AG09309 (cell line): ENCODE measurements around the gene DSN1.

Experiments
- DNase-seq: peaks from one replicate; pipeline ENCODE4 v3.0.0-alpha.2; 2010; ENCODE audit warnings: low read depth
- H3K4me3 ChIP-seq: 2 replicates; pipeline ENCODE4 v1.5.1; 2011; ENCODE audit warnings: mild to moderate bottlenecking, low read depth, low read length, moderate library complexity; ENCODE audit not compliant: control insufficient read depth
- CTCF ChIP-seq: IDR thresholded peaks from 2 replicates; pipeline ENCODE4 v1.5.1; 2011; ENCODE audit warnings: mild to moderate bottlenecking, low read depth, low read length, inconsistent platforms; ENCODE audit not compliant: insufficient read depth, control insufficient read depth; ENCODE audit errors: missing control alignments

DSN1 gene

GRCh38 chr20:36737183-36737499, 36.4 kb downstream of the DSN1 start:
- TF ChIP-seq CTCF, result no peak
- DNase-seq, result no peak
- no peak overlapping the region for H3K4me3 ChIP-seq

GRCh38 chr20:36736451-36737182, 36.9 kb downstream of the DSN1 start:
- DNase-seq, result no peak
- TF ChIP-seq CTCF, result no peak
- H3K4me3 ChIP-seq, result no peak overlapping the region

GRCh38 chr20:36732456-36732855, 41.1 kb downstream of the DSN1 start:
- DNase-seq, result no peak
- no peak for TF ChIP-seq CTCF

GRCh38 chr20:36728986-36729385, 44.6 kb downstream of the DSN1 start:
- no peak for TF ChIP-seq CTCF
- H3K4me3 ChIP-seq, result no peak overlapping the region
- no peak for DNase-seq

More at GRCh38 chr20:36732456-36732855, 41.1 kb downstream of the DSN1 start:
- no peak overlapping the region for H3K4me3 ChIP-seq

- DNase-seq, result no peak
- no peak for TF ChIP-seq CTCF
- no peak overlapping the region for H3K4me3 ChIP-seq
Observed at GRCh38 chr20:36726168-36726567, 47.4 kb downstream of the DSN1 start.

GRCh38 chr20:36720510-36720909, 53.1 kb downstream of the DSN1 start:
- TF ChIP-seq CTCF, result no peak
- DNase-seq, result no peak
- H3K4me3 ChIP-seq, result no peak overlapping the region
